OCI-LY3 (cell line): ENCODE data around the gene EXOC6.

Experiments
- H2AFZ ChIP-seq: fragments of 200-600, 300-600 bp; shearing (Covaris generic); 2 replicates; pipeline ENCODE4 v1.6.0; 2014; ENCODE audit warnings: antibody characterized with exemption, low read depth, low read length
- H3K27ac ChIP-seq: fragments of 200-600, 300-600 bp; sonication (generic); 2 replicates; pipeline ENCODE4 v1.5.1; 2014; ENCODE audit warnings: mild to moderate bottlenecking, low read length, moderate library complexity, mixed read lengths
- H3K27me3 ChIP-seq: fragments of 200-600, 300-600 bp; sonication (generic); 2 replicates; pipeline ENCODE4 v1.6.1; 2014; ENCODE audit warnings: low read depth, low read length, mixed read lengths
- H3K36me3 ChIP-seq: fragments of 200-600, 300-600 bp; sonication (generic); replicated peaks from 2 replicates; pipeline ENCODE3; 2014; ENCODE audit warnings: low read depth, low read length, mixed read lengths
- H3K4me1 ChIP-seq: fragments of 300-600, 200-600 bp; sonication (generic); 2 replicates; pipeline ENCODE4 v1.6.1; 2014; ENCODE audit warnings: low read length, mixed read lengths
- H3K4me2 ChIP-seq: fragments of 200-600, 300-600 bp; sonication (generic); 2 replicates; pipeline ENCODE4 v1.6.1; 2014; ENCODE audit warnings: low read length, mixed read lengths
- H3K4me3 ChIP-seq: fragments of 300-600, 200-600 bp; sonication (generic); 2 replicates; pipeline ENCODE4 v1.5.1; 2014; ENCODE audit warnings: antibody characterized with exemption, mild to moderate bottlenecking, low read length, moderate library complexity
- H3K79me2 ChIP-seq: fragments of 300-600, 200-600 bp; shearing (Covaris generic); 2 replicates; pipeline ENCODE4 v1.6.1; 2014; ENCODE audit warnings: mild to moderate bottlenecking, low read length, mixed read lengths
- H3K9ac ChIP-seq: fragments of 300-600, 200-600 bp; shearing (Covaris generic); 2 replicates; pipeline ENCODE4 v1.6.0; 2014; ENCODE audit warnings: mild to moderate bottlenecking, low read length, moderate library complexity
- H3K9me3 ChIP-seq: fragments of 200-600, 300-600 bp; shearing (Covaris generic); 2 replicates; pipeline ENCODE4 v1.6.1; 2014; ENCODE audit warnings: low read length, mixed read lengths; ENCODE audit not compliant: insufficient read depth
- H4K20me1 ChIP-seq: fragments of 200-600, 300-600 bp; sonication (generic); 2 replicates; pipeline ENCODE4 v1.6.1; 2016; ENCODE audit warnings: low read length, mixed read lengths; ENCODE audit not compliant: insufficient read depth
- EZH2phosphoT487 ChIP-seq: fragments of 200-600 bp; shearing (Covaris generic); IDR thresholded peaks from 2 replicates; pipeline ENCODE4 v1.6.1; 2018; ENCODE audit warnings: antibody characterized with exemption, mixed run types, low read depth
- TF ChIP-seq, protein P1 (sequence below): fragments of 200-600, 300-600 bp; sonication (generic); IDR thresholded peaks from 2 replicates; pipeline ENCODE4 v1.5.1; 2014; ENCODE audit warnings: antibody characterized with exemption, low read length, low read depth

Gene EXOC6

DNA sequence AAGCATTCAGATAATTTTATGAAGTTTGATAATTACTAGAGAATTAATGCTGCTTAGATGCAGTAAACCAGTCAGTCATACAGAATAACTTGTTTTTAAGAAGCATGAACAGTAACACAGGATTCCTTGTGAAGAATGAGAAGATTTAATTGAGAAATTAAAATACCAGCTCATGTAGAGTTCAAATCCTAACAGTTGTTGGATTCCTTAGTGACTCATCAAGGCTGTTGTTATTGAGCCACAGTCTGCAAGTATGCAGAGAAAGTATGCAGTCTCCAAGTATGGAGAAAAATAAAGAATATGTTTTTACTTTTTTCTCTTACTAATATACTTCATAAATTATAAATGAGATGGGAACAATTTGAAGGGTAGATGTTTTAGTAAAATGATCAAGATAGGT lies 182.1 kb downstream of the EXOC6 start:
- H3K27ac ChIP-seq, result no peak overlapping the region

GRCh38 chr10:93032105-93032808 lies 183.9 kb downstream of the EXOC6 start:
- Histone ChIP-seq H3K9me3 (no peaks in the 10 kb centered on the region), H4K20me1 (no peaks in the 10 kb centered on the region), H3K4me2 (no peak overlapping the region), H3K27me3 (no peaks in the 10 kb centered on the region), H2AFZ (no peak overlapping the region), H3K4me3 (no peak overlapping the region), H3K36me3 (no peaks in the 10 kb centered on the region), H3K9ac (no peak overlapping the region), H3K4me1 (no peaks in the 10 kb centered on the region), H3K27ac (no peak overlapping the region), H3K79me2 (no peaks in the 10 kb centered on the region)
- TF ChIP-seq, protein P1, sequence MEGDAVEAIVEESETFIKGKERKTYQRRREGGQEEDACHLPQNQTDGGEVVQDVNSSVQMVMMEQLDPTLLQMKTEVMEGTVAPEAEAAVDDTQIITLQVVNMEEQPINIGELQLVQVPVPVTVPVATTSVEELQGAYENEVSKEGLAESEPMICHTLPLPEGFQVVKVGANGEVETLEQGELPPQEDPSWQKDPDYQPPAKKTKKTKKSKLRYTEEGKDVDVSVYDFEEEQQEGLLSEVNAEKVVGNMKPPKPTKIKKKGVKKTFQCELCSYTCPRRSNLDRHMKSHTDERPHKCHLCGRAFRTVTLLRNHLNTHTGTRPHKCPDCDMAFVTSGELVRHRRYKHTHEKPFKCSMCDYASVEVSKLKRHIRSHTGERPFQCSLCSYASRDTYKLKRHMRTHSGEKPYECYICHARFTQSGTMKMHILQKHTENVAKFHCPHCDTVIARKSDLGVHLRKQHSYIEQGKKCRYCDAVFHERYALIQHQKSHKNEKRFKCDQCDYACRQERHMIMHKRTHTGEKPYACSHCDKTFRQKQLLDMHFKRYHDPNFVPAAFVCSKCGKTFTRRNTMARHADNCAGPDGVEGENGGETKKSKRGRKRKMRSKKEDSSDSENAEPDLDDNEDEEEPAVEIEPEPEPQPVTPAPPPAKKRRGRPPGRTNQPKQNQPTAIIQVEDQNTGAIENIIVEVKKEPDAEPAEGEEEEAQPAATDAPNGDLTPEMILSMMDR, result no peak
- no peak for TF ChIP-seq EZH2phosphoT487

More for the DNA sequence above, 182.1 kb downstream of the EXOC6 start:
- no peak for TF ChIP-seq EZH2phosphoT487
- TF ChIP-seq, protein P1, result no peak
- H3K9me3 ChIP-seq, result no peaks in the 10 kb centered on the region
- H2AFZ ChIP-seq, result no peak overlapping the region
- no peak overlapping the region for H3K4me3 ChIP-seq
- no peaks in the 10 kb centered on the region for H3K36me3 ChIP-seq
- H3K79me2 ChIP-seq, result no peaks in the 10 kb centered on the region
- no peaks in the 10 kb centered on the region for H4K20me1 ChIP-seq
- H3K27me3 ChIP-seq, result no peaks in the 10 kb centered on the region
- H3K9ac ChIP-seq, result no peak overlapping the region
- no peak overlapping the region for H3K4me2 ChIP-seq
- H3K4me1 ChIP-seq, result no peaks in the 10 kb centered on the region

- Histone ChIP-seq H3K4me2 (no peak overlapping the region), H3K79me2 (no peaks in the 10 kb centered on the region), H2AFZ (no peak overlapping the region), H3K27me3 (no peaks in the 10 kb centered on the region), H3K4me3 (no peak overlapping the region), H4K20me1 (no peaks in the 10 kb centered on the region), H3K36me3 (no peaks in the 10 kb centered on the region), H3K9ac (no peak overlapping the region), H3K4me1 (no peaks in the 10 kb centered on the region), H3K9me3 (no peaks in the 10 kb centered on the region), H3K27ac (no peak overlapping the region)
- TF ChIP-seq, protein P1, result no peak
- TF ChIP-seq EZH2phosphoT487, result no peak
Measured at GRCh38 chr10:93032809-93033137, 184.5 kb downstream of the EXOC6 start.

DNA sequence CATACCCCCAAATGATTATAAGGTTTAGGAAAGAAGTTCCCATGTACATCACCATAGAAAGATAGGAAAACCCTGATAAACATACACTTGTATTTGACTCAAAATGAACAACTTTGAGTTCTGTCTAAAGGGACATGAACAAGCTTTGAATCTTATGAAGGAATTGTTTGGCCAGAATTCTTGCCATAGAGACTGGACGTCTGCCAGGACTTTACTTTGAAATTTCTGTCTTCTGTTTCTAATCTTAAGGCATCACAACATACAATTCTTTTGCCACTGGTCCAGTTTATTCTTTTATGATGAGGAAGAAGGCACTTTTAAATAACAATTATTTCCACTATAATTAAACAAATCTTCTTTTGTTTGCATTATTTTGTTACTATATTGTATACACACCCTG lies 186.1 kb downstream of the EXOC6 start:
- Histone ChIP-seq H3K9ac (no peak overlapping the region), H2AFZ (no peak overlapping the region), H3K4me3 (no peak overlapping the region), H3K9me3 (no peaks in the 10 kb centered on the region), H3K79me2 (no peaks in the 10 kb centered on the region), H3K36me3 (no peaks in the 10 kb centered on the region), H3K4me1 (peaks cover 3% of the 10 kb centered on the region), H3K27me3 (no peaks in the 10 kb centered on the region), H3K27ac (no peak overlapping the region), H4K20me1 (no peaks in the 10 kb centered on the region), H3K4me2 (no peak overlapping the region)
- TF ChIP-seq EZH2phosphoT487, result no peak
- TF ChIP-seq, protein P1, result no peak
